HFFc6 (cell line): ENCODE results near the gene PDE2A. TPM values are rescaled to one million over a fixed set of nuclear protein-coding genes. Genes with fewer than 3 reads are reported as not detected.

Experiments
- DNase-seq: peaks from one replicate; pipeline ENCODE4 v3.0.0-alpha.2; 2018
- H3K27ac Mint-ChIP-seq: 2 replicates; pipeline ENCODE4 v1.8.0; 2020; ENCODE audit warnings: mild to moderate bottlenecking, mixed read lengths
- H3K27me3 Mint-ChIP-seq: 2 replicates; pipeline ENCODE4 v1.8.0; 2021; ENCODE audit warnings: mild to moderate bottlenecking, moderate library complexity, mixed read lengths; ENCODE audit not compliant: insufficient read depth
- H3K36me3 Mint-ChIP-seq: 2 replicates; pipeline ENCODE4 v1.8.0; 2021; ENCODE audit warnings: low read depth, mixed read lengths
- H3K4me1 Mint-ChIP-seq: 2 replicates; pipeline ENCODE4 v1.8.0; 2020; ENCODE audit warnings: low read depth, mixed read lengths
- H3K4me3 Mint-ChIP-seq: 2 replicates; pipeline ENCODE4 v1.8.0; 2020; ENCODE audit warnings: mild to moderate bottlenecking, moderate library complexity, mixed read lengths
- H3K9me3 Mint-ChIP-seq: 2 replicates; pipeline ENCODE4 v1.8.0; 2020; ENCODE audit warnings: mild to moderate bottlenecking, mixed read lengths
- CTCF ChIP-seq: fragments of 200-600 bp; sonication (generic); IDR thresholded peaks from 2 replicates; pipeline ENCODE4 v1.5.0; 2021; ENCODE audit warnings: antibody characterized with exemption, mild to moderate bottlenecking
- total RNA-seq, 6 experiments: library from RNA; stranded (reverse); fragmentation: NEBNext Ultra II Directional; extraction: Animal tissue kit (Norgen Biotek cat#: 25700); gene quantifications; 2 replicates in 1 of 6; 3 replicates in 5 of 6; pipeline ENCODE4 v1.2.3, GENCODE V29; 2021

PDE2A gene
- total RNA-seq, 6 experiments from 2014 or later: 0.07 to 0.57 (median 0.40) TPM

DNA sequence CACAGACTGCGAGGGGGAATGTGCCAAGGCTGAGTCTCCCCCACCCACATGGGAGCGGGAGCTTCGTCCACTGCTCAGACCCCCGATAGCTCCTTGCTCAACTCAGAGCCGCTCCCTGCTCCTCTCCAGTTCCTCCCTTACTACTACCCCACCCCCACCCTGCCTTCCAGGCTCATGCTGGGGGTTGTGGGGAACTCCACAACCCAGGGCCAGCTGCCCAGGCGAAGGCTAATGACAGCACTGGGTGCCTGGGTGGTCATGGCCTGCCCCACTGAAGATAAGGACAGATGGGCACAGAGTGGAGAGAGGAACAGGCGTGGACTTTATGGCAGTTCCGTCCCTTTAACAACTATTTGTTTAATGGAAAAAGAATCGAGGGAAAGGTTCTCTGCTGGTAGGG is 73.7 kb downstream of the PDE2A start:
- Mint-ChIP-seq H3K4me1 (peaks cover 9% of the 10 kb centered on the region), H3K27ac (no peak overlapping the region), H3K27me3 (peaks cover 32% of the 10 kb centered on the region), H3K4me3 (no peak overlapping the region), H3K9me3 (no peaks in the 10 kb centered on the region), H3K36me3 (no peaks in the 10 kb centered on the region)
- TF ChIP-seq CTCF: no peak
- no peak for DNase-seq

GRCh38 chr11:72599325-72600117 is 74.7 kb downstream of the PDE2A start:
- H3K36me3 Mint-ChIP-seq: no peaks in the 10 kb centered on the region
- no peak overlapping the region for H3K27ac Mint-ChIP-seq
- H3K4me3 Mint-ChIP-seq: no peak overlapping the region
- peaks cover 36% of the 10 kb centered on the region for H3K27me3 Mint-ChIP-seq
- no peaks in the 10 kb centered on the region for H3K9me3 Mint-ChIP-seq
- no peak for DNase-seq
- TF ChIP-seq CTCF: 0 out of 2 replicates have a peak, but pooled peaks have one; percentile 14
- H3K4me1 Mint-ChIP-seq: peaks cover 9% of the 10 kb centered on the region

GRCh38 chr11:72598906-72599305 is 75.3 kb downstream of the PDE2A start:
- peak; percentile 33 for DNase-seq
- no peaks in the 10 kb centered on the region for H3K9me3 Mint-ChIP-seq
- H3K27me3 Mint-ChIP-seq: peaks cover 39% of the 10 kb centered on the region
- TF ChIP-seq CTCF: peak; percentile 84
- H3K27ac Mint-ChIP-seq: no peak overlapping the region
- H3K4me3 Mint-ChIP-seq: no peak overlapping the region
- no peaks in the 10 kb centered on the region for H3K36me3 Mint-ChIP-seq
- H3K4me1 Mint-ChIP-seq: peaks cover 9% of the 10 kb centered on the region

DNA sequence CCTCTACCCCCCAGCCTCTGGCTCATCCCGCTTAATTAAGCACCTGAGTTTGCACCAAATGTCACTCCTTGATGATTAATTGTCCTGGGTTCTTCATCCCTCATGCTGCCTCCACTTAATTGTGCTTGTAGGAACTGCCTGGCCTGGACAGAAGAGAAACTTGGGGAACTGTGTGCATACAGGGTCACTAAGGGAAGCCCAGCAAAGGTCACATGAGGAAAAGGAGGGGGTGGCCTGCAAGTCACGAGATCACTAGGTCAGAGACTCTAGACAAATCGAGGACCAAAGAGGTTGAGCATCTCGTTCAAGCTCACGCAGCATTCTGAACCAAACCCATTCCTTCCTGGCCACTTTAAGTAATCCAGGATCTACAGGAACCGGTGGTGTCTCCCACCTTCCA is 75.8 kb downstream of the PDE2A start:
- no peak for TF ChIP-seq CTCF
- H3K36me3 Mint-ChIP-seq: no peaks in the 10 kb centered on the region
- no peaks in the 10 kb centered on the region for H3K9me3 Mint-ChIP-seq
- no peak overlapping the region for H3K27ac Mint-ChIP-seq
- peaks cover 9% of the 10 kb centered on the region for H3K4me1 Mint-ChIP-seq
- no peak overlapping the region for H3K4me3 Mint-ChIP-seq
- DNase-seq: no peak
- H3K27me3 Mint-ChIP-seq: peaks cover 40% of the 10 kb centered on the region

DNA sequence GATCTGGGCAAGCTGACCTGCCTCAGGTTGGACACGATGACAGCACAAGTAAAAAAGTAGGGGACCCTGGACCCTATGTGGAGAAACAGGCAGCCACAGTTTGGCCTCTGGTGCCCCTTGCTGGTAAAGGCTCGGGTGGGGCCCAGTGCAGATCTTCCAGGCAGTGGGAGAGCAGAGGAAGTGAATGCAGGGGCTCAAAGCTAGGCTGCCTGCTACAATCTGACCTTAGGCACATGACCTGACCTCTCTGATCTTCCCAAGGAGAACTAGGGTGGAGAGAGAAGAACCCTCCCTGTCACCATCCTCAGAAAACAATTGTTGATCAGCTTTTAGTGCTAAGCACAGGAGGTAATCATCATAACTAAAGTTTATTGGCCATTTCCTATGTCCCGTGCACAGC is 76.5 kb downstream of the PDE2A start:
- H3K36me3 Mint-ChIP-seq: no peaks in the 10 kb centered on the region
- no peak for TF ChIP-seq CTCF
- H3K4me3 Mint-ChIP-seq: no peak overlapping the region
- H3K9me3 Mint-ChIP-seq: no peaks in the 10 kb centered on the region
- peaks cover 45% of the 10 kb centered on the region for H3K27me3 Mint-ChIP-seq
- peaks cover 9% of the 10 kb centered on the region for H3K4me1 Mint-ChIP-seq
- no peak overlapping the region for H3K27ac Mint-ChIP-seq
- DNase-seq: no peak
